GM19463 (cell line): ENCODE data around the gene BUD31.

Experiments used
- ATAC-seq: cut with Tn5 transposase; IDR thresholded peaks from one replicate; pipeline ENCODE4 v1.9.1; 2021; ENCODE audit warnings: mild to moderate bottlenecking, moderate library complexity; ENCODE audit not compliant: unreplicated experiment

BUD31 gene

DNA sequence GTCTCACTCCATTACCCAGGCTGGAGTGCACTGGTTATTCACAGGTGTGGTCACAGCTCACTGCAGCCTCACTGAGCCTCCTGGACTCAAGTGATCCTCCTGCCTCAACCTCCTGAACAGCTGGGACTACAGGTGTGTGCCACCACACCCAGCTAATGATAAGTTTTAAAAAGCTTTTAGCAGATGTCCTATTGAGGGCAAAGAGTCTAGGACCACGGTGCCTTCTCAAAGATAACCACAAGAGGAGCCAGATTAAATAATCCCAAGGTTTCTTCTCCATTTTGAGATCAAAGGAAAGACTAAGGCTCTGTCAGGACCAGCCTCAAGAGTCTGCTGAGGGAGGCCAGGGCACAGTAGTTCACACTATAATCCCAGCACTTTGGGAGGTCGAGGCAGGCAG, 52.5 kb downstream of the BUD31 start:
- ATAC-seq, result no peak

DNA sequence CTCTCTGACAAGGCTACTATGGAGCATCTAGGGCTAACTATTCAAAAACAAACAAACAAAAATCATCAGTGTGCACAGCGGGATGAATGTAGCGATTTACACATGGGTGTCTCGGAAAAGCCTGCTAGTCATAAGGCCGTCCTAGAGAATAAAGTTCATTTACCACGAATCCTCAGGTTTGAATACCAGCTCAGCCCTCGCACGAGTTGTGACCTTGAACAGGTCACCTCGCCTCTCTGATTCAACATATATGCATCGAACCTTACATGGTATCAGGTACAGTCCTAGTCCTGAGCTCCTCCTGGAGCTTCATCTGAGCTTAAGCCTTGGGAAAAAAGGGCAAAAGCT, 56.6 kb downstream of the BUD31 start:
- ATAC-seq, result no peak

DNA sequence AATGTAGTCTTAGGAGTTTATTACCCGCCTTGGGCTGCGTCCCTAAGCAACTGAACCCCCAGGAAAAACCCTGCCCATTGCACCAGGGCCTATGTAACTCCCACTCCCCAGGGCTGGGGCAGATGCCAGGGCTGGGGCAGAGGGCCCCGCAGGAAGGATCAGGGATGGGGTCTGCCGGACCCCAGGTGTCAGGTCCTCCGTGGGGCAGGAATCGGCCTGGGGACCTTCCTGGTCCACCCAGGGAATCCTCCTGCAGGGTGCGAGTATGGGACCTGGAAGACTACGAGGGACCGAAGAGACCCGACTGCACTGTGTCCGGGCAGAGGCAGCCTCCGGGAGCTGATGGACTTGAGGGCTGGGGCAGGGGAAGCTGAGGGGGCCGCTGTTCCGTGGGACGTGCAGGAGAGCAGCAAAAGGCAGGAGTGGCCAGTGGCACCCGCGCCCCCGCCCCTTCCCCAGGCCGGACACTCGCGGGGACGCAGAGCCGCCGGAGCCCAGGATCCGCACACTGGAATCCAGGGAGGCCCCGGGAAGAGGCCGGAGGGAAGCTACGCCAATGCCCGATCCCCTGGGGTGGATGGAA, 59.7 kb downstream of the BUD31 start:
- ATAC-seq, result no peak
